D721Med (cell line): ENCODE results near the gene OR10H3.
"Not testable (repeated sequence)": the region's sequence is repeated elsewhere in the genome, so short reads cannot be mapped to it uniquely, and the experiment has no call there.

Experiments
- DNase-seq: peaks from one replicate; pipeline ENCODE4 v3.0.0; 2011; ENCODE audit warnings: low spot score; ENCODE audit not compliant: insufficient read length
- FAIRE-seq: peaks from 2 replicates; lab custom pipeline; 2011; peaks lifted over from hg19 to GRCh38; lab: Jason Lieb, UNC
- TF ChIP-seq, protein P1 (sequence below): IDR thresholded peaks from 2 replicates; pipeline ENCODE4 v1.5.1; 2012; ENCODE audit warnings: mild to moderate bottlenecking, control low read depth; ENCODE audit not compliant: insufficient read depth; ENCODE audit errors: missing control alignments

The OR10H3 gene

DNA sequence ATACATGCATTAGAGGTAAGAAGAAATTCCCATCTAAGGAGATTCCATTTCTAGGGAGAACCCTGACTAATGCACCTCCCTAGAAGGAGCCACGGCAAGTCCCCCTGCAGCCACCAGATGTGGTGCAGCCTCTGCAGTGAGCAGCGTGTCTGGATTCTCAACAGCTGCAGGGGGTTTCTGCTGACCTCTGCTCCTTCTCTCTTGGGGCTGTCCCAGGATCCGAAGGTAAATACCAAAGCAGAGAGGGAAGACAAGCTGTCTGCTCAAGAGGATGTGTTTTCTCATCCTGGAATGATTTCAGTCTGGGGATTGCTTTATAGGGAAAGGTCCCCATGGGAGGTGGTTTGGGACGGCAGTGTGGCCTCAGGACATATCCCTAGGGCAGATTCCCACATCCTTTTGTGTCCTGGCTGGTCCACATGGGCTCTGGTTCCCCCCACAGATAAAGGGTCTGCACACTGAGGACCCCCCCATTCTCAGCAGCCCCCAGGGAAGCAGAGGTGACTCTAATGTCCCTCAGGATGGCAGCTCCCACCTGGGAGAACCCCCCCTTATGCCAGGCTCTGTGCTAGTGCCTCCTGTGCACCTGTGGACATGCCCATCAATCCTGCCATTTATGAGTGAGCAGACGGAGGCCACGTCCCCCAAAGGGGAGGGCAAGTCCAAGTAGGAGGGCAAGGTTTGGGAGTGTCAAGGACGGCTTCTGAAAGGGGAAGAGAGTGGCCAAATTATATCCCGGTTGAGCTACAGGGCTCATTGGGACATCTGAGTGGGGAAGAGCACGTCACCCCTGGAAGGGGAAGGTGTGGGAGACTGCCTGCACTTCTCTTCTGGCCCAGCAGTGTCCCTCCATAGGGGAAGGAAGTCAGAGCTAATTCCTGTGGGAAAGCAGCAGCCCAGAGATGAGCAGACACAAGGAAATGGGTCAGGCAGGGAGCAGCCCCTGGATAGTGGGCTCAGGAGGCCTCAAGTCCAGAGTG lies 39.5 kb downstream of the OR10H3 start:
- no peak for DNase-seq
- no peak for FAIRE-seq

DNA sequence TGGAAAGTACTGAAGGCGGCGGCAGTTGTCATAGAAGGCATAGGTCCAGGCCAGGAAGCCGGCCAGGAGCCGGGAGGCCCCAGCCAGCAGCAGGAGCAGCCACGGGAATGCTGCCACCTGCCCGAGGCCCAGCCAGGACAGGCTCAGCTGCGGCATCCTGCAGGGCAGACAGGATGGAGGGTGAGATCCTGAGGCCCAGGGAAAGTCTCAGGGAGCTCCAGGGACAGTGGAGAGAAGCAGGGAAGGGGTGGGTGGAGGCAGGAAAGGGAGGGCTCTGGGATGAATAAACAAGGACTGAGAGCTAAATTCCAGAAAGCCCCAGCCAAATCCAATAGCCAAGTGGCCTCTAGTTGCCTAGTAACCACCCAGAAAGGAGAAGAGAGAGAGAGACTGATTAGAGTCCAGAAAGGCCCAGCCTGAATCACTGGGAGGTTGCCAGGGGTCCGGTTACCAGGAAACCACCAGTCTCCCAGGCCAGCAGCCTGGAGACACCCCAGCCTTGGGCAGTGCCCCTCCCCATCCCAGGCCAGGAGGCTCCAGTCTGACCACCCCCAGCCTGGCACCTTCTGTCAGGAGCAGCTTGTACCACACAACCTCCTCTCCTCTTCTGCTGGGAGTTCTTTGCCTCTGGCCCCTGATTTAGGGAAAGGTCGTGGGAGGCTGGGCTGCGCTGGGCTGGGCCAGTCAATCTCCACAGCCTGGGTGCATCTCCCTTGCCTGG lies 42.1 kb downstream of the OR10H3 start:
- DNase-seq (no peak), FAIRE-seq (no peak)
- TF ChIP-seq, protein P1, sequence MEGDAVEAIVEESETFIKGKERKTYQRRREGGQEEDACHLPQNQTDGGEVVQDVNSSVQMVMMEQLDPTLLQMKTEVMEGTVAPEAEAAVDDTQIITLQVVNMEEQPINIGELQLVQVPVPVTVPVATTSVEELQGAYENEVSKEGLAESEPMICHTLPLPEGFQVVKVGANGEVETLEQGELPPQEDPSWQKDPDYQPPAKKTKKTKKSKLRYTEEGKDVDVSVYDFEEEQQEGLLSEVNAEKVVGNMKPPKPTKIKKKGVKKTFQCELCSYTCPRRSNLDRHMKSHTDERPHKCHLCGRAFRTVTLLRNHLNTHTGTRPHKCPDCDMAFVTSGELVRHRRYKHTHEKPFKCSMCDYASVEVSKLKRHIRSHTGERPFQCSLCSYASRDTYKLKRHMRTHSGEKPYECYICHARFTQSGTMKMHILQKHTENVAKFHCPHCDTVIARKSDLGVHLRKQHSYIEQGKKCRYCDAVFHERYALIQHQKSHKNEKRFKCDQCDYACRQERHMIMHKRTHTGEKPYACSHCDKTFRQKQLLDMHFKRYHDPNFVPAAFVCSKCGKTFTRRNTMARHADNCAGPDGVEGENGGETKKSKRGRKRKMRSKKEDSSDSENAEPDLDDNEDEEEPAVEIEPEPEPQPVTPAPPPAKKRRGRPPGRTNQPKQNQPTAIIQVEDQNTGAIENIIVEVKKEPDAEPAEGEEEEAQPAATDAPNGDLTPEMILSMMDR: no peak

More for the DNA sequence above, 39.5 kb downstream of the OR10H3 start:
- TF ChIP-seq, protein P1: no peak

DNA sequence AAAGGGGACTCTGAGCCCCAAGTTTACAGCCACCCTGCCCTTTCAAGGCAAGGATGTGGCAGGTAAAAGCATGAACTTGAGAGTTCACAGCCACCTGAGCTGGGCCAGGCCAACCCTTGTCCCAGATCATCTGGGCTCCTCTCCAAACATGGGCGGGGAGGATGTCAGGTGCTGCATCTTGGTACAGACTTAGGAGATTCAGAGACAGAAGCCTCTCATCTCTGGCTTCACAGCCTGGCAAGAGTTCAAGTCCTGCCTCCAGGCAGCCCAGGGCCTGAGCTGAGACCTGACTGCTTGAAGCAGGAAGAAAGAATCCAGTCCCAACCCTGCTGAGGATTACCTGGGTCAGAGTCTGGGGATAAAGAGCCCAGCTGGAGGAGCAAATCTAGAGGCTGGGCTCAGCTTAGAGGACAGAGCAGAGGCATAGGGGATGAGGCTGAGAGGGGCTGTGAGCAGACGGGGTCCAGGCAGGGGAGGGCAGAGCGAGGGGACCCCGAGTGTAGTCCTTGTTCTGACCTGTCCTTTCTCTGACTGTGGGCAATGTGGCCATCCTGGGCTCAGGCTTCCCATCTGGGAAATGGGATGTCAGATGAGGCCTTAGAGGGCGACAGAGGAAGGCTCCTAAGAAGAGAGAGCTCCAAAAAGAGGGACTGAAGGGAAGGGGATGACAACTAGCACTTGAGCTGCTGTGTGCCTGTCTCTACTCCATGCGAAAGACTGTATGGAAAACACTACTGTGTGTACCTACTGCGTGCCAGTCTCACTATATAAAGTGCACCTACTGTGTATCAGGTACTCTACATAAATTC lies 43.0 kb downstream of the OR10H3 start:
- DNase-seq (no peak), FAIRE-seq (no peak)
- TF ChIP-seq, protein P1: no peak

DNA sequence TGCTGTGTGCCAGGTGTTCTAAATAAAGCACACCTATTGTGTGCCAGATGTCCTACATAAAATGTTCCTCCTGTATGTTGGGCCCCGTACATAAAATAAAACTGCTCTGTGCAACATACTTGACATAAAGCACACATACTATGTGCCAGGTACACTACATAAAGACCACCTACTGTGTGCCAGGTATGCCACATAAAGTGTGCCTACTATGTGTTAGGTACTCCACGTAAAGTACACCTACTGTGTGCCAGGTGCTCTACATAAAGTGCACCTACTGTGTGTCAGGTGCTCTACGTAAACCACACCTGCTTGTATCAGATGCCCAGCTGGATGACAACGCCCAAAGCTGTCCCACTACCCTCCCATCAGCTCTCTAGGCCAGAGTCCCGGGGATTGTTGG lies 43.9 kb downstream of the OR10H3 start:
- FAIRE-seq: no peak
- TF ChIP-seq, protein P1: no peak

DNA sequence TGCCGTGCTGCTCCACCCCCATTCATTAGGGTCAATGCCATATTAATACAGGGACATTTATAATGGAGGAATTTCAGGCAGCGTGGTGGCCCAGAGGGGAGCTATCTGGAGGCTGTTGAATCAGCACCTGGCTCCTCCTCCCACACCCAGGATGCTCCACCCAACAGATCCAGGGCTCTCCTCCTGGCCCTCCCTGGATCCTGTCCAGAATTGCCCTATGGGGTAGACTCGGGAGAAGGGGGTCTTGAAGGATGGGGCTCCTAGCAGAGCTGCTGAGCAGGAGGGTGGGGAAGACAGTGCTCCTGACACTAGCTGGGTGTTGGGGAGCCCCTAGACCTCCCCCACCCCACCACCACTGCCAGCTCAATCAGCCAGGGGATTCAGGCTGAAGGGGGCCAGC lies 44.4 kb downstream of the OR10H3 start:
- no peak for FAIRE-seq
- DNase-seq: no peak
- TF ChIP-seq, protein P1: no peak

More for the DNA sequence above, 43.9 kb downstream of the OR10H3 start:
- DNase-seq: no peak

DNA sequence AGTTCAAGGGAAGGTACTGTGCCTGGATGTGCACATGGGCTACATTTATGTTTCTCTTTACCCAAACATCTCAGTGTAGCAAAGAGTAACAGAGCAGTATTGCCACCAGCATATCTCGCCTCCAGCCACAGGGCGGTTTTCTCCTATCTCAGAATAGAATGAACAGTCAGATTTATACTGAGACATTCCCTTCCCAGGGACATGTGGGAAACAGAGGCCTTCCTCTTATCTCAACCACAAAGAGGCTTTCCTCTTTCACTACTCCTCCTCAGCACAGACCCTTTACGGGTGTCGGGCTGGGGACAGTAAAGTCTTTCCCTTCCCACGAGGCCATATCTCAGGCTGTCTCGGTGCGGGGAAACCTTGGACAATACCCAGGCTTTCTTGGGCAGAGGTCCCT lies 45.1 kb downstream of the OR10H3 start:
- not testable (repeated sequence) for DNase-seq, FAIRE-seq

DNA sequence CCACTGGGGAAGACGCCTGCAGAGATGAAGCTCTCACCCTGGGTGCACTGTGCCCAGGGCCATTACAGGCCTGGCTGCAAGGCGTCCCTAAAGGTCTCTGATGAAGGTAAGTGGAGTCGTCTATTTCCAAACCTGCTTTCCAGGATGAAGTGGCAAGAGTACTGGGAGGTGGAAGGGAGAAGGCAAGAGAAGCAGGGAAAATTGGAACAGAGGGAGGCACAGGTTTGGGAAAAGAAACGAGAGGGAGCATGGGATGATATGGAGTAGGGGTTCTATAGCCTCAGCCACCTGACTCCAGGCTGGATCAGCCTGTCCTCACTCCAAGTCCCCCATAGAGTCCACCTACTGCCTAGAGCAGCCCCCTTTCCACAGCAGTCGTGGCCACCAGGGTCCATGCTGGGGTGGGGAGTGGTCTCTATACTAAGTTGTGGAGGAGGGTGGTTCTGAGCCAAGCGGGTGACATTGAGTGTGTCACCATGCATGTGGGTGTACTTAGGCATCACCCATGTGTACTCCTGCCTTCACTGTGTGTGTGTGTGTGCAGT lies 49.9 kb downstream of the OR10H3 start, which contains the start of gene OR10H5:
OR10H5 (plus strand) TSS at position 51 of the 545 bp plus-strand sequence. CDS start 6,388 bp downstream, outside the sequence.
- no peak for DNase-seq
- no peak for FAIRE-seq
- TF ChIP-seq, protein P1: no peak
